ENCODE data around the gene H2BK1.

DNA sequence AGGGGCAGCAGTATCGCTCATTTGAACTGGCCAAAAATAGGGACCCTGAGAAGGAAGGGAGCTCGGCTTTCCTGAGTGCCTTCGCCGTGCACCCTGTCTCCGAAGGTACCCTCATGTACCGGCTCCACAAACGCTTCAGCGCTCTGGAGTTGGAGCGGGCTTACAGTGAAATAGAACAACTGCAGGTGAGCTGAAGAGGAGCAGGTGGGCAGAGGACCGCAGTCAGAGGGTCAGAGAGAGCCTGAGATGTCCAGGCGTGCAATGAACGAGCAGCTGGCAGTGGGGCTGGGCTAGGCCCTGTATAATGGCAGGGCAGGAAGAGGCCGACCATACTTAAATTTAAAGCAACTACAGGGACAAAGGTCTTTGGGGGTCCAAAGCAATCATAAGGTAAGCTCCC, 26.1 kb upstream of the H2BK1 start:
- TF ChIP-seq BHLHE40 (IDR thresholded peaks at IDR 0.05; ENCODE audit: borderline replicate concordance): no peak
- no peak for TF ChIP-seq TARDBP (IDR thresholded peaks at IDR 0.05)
- TF ChIP-seq ZNF384 (IDR thresholded peaks at IDR 0.05): no peak
- TF ChIP-seq ARNT (IDR thresholded peaks at IDR 0.05): no peak
- TF ChIP-seq HDGF (IDR thresholded peaks at IDR 0.05; ENCODE audit: borderline replicate concordance): no peak
- TF ChIP-seq FOXA1 (IDR thresholded peaks at IDR 0.05): no peak
- TF ChIP-seq, protein P1, sequence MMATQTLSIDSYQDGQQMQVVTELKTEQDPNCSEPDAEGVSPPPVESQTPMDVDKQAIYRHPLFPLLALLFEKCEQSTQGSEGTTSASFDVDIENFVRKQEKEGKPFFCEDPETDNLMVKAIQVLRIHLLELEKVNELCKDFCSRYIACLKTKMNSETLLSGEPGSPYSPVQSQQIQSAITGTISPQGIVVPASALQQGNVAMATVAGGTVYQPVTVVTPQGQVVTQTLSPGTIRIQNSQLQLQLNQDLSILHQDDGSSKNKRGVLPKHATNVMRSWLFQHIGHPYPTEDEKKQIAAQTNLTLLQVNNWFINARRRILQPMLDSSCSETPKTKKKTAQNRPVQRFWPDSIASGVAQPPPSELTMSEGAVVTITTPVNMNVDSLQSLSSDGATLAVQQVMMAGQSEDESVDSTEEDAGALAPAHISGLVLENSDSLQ (IDR thresholded peaks at IDR 0.05): no peak
- no peak for TF ChIP-seq SUZ12 (IDR thresholded peaks at IDR 0.05)
- TF ChIP-seq NFRKB (IDR thresholded peaks at IDR 0.05): no peak
- no peak for TF ChIP-seq FOXK2 (IDR thresholded peaks at IDR 0.05)
- TF ChIP-seq FOXM1 (IDR thresholded peaks at IDR 0.05; ENCODE audit: borderline replicate concordance): no peak
- no peak for TF ChIP-seq LEF1 (IDR thresholded peaks at IDR 0.05; ENCODE audit: borderline replicate concordance)
- TF ChIP-seq SP1 (IDR thresholded peaks at IDR 0.05): no peak

All from HEK293T (cell line).